H9 (cell line): Measurements from ENCODE around the gene OTUD4. TPM values are rescaled to one million over a fixed set of nuclear protein-coding genes. Genes with fewer than 3 reads are reported as not detected.

Source experiments
- DNase-seq: peaks from one replicate; pipeline ENCODE4 v3.0.0-alpha.2; 2017
- H2AFZ ChIP-seq: one replicate; pipeline ENCODE4 v1.6.1; 2013; ENCODE audit warnings: mild to moderate bottlenecking, low read length, control low read depth, moderate library complexity
- H2AK5ac ChIP-seq: 2 replicates; pipeline ENCODE4 v1.6.1; 2013; ENCODE audit warnings: low read length, control low read depth, mixed read lengths; ENCODE audit not compliant: insufficient read length
- H2BK120ac ChIP-seq: one replicate; pipeline ENCODE4 v1.6.1; 2013; ENCODE audit warnings: low read depth, mild to moderate bottlenecking, low read length, control low read depth, inconsistent platforms; ENCODE audit not compliant: poor library complexity, severe bottlenecking
- H2BK12ac ChIP-seq: 2 replicates; pipeline ENCODE4 v1.6.1; 2013; ENCODE audit warnings: low read length, control low read depth, mixed read lengths, low read depth; ENCODE audit not compliant: insufficient read length
- H2BK15ac ChIP-seq: 2 replicates; pipeline ENCODE4 v1.6.1; 2013; ENCODE audit warnings: low read depth, low read length, control low read depth
- H2BK20ac ChIP-seq: one replicate; pipeline ENCODE4 v1.6.1; 2013; ENCODE audit warnings: low read depth, mild to moderate bottlenecking, low read length, control low read depth, inconsistent platforms; ENCODE audit not compliant: poor library complexity, severe bottlenecking
- H2BK5ac ChIP-seq: 2 replicates; pipeline ENCODE4 v1.6.1; 2013; ENCODE audit warnings: low read length, control low read depth, mixed read lengths; ENCODE audit not compliant: insufficient read length
- H3K14ac ChIP-seq: 2 replicates; pipeline ENCODE4 v1.6.1; 2013; ENCODE audit warnings: low read length, control low read depth; ENCODE audit not compliant: insufficient read depth
- H3K18ac ChIP-seq: 2 replicates; pipeline ENCODE4 v1.6.1; 2013; ENCODE audit warnings: low read depth, mild to moderate bottlenecking, mixed read lengths, low read length, control low read depth; ENCODE audit not compliant: insufficient read length
- H3K23ac ChIP-seq: 2 replicates; pipeline ENCODE4 v1.6.1; 2013; ENCODE audit warnings: low read length, control low read depth, mixed read lengths, low read depth; ENCODE audit not compliant: insufficient read length
- H3K23me2 ChIP-seq: 2 replicates; pipeline ENCODE4 v1.6.1; 2013; ENCODE audit warnings: low read depth, mild to moderate bottlenecking, mixed read lengths, low read length, control low read depth; ENCODE audit not compliant: insufficient read length, poor library complexity, severe bottlenecking
- H3K27ac ChIP-seq: 2 replicates; pipeline ENCODE4 v1.5.1; 2013; ENCODE audit warnings: low read length, control low read depth, mixed read lengths, low read depth; ENCODE audit not compliant: insufficient read length
- H3K27me3 ChIP-seq: 2 replicates; pipeline ENCODE4 v1.6.1; 2013; ENCODE audit warnings: low read length, control low read depth, inconsistent platforms; ENCODE audit not compliant: insufficient read depth
- H3K4ac ChIP-seq: 2 replicates; pipeline ENCODE4 v1.6.1; 2013; ENCODE audit warnings: low read depth, mild to moderate bottlenecking, control low read depth, inconsistent platforms, low read length, moderate library complexity
- H3K4me1 ChIP-seq: 2 replicates; pipeline ENCODE4 v1.6.1; 2013; ENCODE audit warnings: low read length, control low read depth, inconsistent platforms; ENCODE audit not compliant: insufficient read depth
- H3K4me2 ChIP-seq: 2 replicates; pipeline ENCODE4 v1.6.1; 2013; ENCODE audit warnings: low read length, control low read depth, mixed read lengths; ENCODE audit not compliant: insufficient read length, insufficient read depth
- H3K56ac ChIP-seq: 2 replicates; pipeline ENCODE4 v1.6.1; 2013; ENCODE audit warnings: low read depth, mild to moderate bottlenecking, mixed read lengths, low read length, control low read depth; ENCODE audit not compliant: insufficient read length
- H3K79me1 ChIP-seq: 2 replicates; pipeline ENCODE4 v1.6.1; 2013; ENCODE audit warnings: low read depth, mild to moderate bottlenecking, moderate library complexity, low read length, control low read depth, inconsistent platforms; ENCODE audit not compliant: insufficient read depth, poor library complexity, severe bottlenecking
- H3K79me2 ChIP-seq: 2 replicates; pipeline ENCODE4 v1.6.1; 2013; ENCODE audit warnings: low read length, control low read depth, inconsistent platforms; ENCODE audit not compliant: insufficient read depth
- H3K9ac ChIP-seq: 2 replicates; pipeline ENCODE4 v1.6.1; 2013; ENCODE audit warnings: low read length, control low read depth, mixed read lengths; ENCODE audit not compliant: insufficient read length; ENCODE audit errors: extremely low read depth
- H3K9me3 ChIP-seq: one replicate; pipeline ENCODE4 v1.6.1; 2013; ENCODE audit warnings: low read depth, low read length, inconsistent platforms; ENCODE audit not compliant: control insufficient read depth
- H3T11ph ChIP-seq: one replicate; pipeline ENCODE4 v1.6.1; 2013; ENCODE audit warnings: mild to moderate bottlenecking, low read length, control low read depth, inconsistent platforms
- H4K20me1 ChIP-seq: one replicate; pipeline ENCODE4 v1.6.1; 2013; ENCODE audit not compliant: control insufficient read depth, insufficient read length, insufficient read depth
- H4K5ac ChIP-seq: 2 replicates; pipeline ENCODE4 v1.6.1; 2013; ENCODE audit warnings: low read depth, mild to moderate bottlenecking, mixed read lengths, low read length, control low read depth; ENCODE audit not compliant: insufficient read length
- H4K8ac ChIP-seq: replicated peaks from 2 replicates; pipeline ENCODE4 v1.6.1; 2013; ENCODE audit warnings: low read length, control low read depth, mixed read lengths, low read depth; ENCODE audit not compliant: insufficient read length
- H4K91ac ChIP-seq: 2 replicates; pipeline ENCODE4 v1.6.1; 2013; ENCODE audit warnings: low read depth, mild to moderate bottlenecking, moderate library complexity, mixed read lengths, low read length, control low read depth; ENCODE audit not compliant: insufficient read length
- H3K27ac Mint-ChIP-seq, 3 experiments: 2 replicates in 2 of 3; 3 replicates in 1 of 3; pipeline ENCODE4 v1.8.0; 2020 to 2021; ENCODE audit warnings: mixed read lengths in 3 of 3, mild to moderate bottlenecking in 1 of 3, moderate library complexity in 1 of 3
- H3K27me3 Mint-ChIP-seq: 2 replicates; pipeline ENCODE4 v1.8.0; 2021; ENCODE audit warnings: low read depth, mild to moderate bottlenecking, moderate library complexity, mixed read lengths
- H3K36me3 Mint-ChIP-seq, 3 experiments: 2 replicates in 2 of 3; 3 replicates in 1 of 3; pipeline ENCODE4 v1.8.0; 2020 to 2021; ENCODE audit warnings: low read depth in 3 of 3, mixed read lengths in 3 of 3; ENCODE audit not compliant: insufficient read depth in 1 of 3
- H3K4me1 Mint-ChIP-seq, 2 experiments: 2 replicates each; pipeline ENCODE4 v1.8.0; 2020; ENCODE audit warnings: mixed read lengths in 2 of 2
- H3K4me3 Mint-ChIP-seq, 2 experiments: 2 replicates in 1 of 2; 3 replicates in 1 of 2; pipeline ENCODE4 v1.8.0; 2020 to 2021; ENCODE audit warnings: mild to moderate bottlenecking in 2 of 2, mixed read lengths in 2 of 2, moderate library complexity in 1 of 2
- H3K9me3 Mint-ChIP-seq, 2 experiments: 2 replicates in 1 of 2; 3 replicates in 1 of 2; pipeline ENCODE4 v1.8.0; 2020; ENCODE audit warnings: mild to moderate bottlenecking in 2 of 2, mixed read lengths in 2 of 2, moderate library complexity in 1 of 2
- WGBS: extraction: QIAGEN DNeasy Blood & Tissue Kit; methylation state at CpG from one replicate; pipeline ENCODE4 v1.1.7; 2013; ENCODE audit warnings: missing lambda C conversion rate, low lambda C conversion rate, mixed read lengths; ENCODE audit not compliant: insufficient read length; ENCODE audit errors: extremely low coverage; 5-methylcytosine and 5-hydroxymethylcytosine counted together
- total RNA-seq: library from RNA; stranded (reverse); gene quantifications from 2 replicates; pipeline ENCODE4 v1.2.1, GENCODE V29; 2021
- TF ChIP-seq, protein P1 (sequence below): fragments of 200-600 bp; sonication (generic); conservative IDR thresholded peaks from 3 replicates; pipeline ENCODE4 v1.8.0; 2021; ENCODE audit warnings: antibody characterized with exemption, mild to moderate bottlenecking

OTUD4 gene
- total RNA-seq, 1 experiment from 2014 or later: 59.0 TPM

DNA sequence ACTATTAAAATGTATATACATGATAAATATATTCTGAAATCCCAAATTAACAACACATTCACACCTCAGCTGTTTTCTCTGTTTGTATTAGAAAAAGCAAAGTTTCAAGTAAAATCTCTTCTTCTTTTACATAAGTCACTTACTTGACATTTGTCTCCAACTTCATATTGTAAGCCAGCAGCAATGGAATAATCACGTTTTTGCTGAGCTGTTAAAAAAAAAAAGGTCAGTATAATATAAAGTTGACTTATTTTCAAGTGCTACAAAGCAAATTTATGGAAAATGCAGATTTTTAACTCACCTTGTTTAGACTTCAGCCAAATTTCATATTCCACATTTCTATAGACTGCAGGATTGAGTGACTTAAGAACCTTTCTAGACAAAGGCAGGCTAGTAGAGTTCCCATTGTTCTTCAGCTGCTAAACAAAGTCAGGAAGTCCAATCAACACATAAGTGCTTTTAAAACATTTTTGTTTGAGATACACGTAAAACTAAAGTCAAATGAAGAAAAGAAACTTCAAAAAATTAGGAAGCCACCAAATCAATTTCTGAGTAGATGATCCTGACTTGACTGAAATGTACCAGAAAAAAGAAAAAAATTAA is 25.0 kb downstream of the OTUD4 start:
- Histone ChIP-seq H3K4ac (no peak overlapping the region), H3K79me1 (no peaks in the 10 kb centered on the region), H3K9ac (no peak overlapping the region), H3K18ac (no peak overlapping the region), H3K23ac (no peak overlapping the region), H2BK20ac (no peak overlapping the region), H3K4me1 (no peaks in the 10 kb centered on the region), H3T11ph (no peak overlapping the region), H3K79me2 (peaks cover 2% of the 10 kb centered on the region), H4K91ac (no peak overlapping the region), H3K27me3 (no peaks in the 10 kb centered on the region), H2BK120ac (no peak overlapping the region), H2AFZ (no peak overlapping the region), H3K23me2 (no peaks in the 10 kb centered on the region), H4K8ac (no peak overlapping the region), H4K20me1 (no peaks in the 10 kb centered on the region), H3K9me3 (no peaks in the 10 kb centered on the region), H2BK12ac (no peak overlapping the region), H3K4me2 (no peak overlapping the region), H2BK5ac (no peak overlapping the region), H2BK15ac (no peak overlapping the region), H3K14ac (no peak overlapping the region), H2AK5ac (no peak overlapping the region), H4K5ac (no peak overlapping the region), H3K56ac (no peak overlapping the region), H3K27ac (no peak overlapping the region)
- Mint-ChIP-seq H3K4me3 (no peak overlapping the region), H3K4me1 (no peaks in the 10 kb centered on the region), H3K36me3 (peaks cover 16 to 73% (median 51%) of the 10 kb centered on the region in 3 experiments), H3K27ac (no peak overlapping the region), H3K9me3 (no peaks in the 10 kb centered on the region), H3K27me3 (no peaks in the 10 kb centered on the region)
- TF ChIP-seq, protein P1, sequence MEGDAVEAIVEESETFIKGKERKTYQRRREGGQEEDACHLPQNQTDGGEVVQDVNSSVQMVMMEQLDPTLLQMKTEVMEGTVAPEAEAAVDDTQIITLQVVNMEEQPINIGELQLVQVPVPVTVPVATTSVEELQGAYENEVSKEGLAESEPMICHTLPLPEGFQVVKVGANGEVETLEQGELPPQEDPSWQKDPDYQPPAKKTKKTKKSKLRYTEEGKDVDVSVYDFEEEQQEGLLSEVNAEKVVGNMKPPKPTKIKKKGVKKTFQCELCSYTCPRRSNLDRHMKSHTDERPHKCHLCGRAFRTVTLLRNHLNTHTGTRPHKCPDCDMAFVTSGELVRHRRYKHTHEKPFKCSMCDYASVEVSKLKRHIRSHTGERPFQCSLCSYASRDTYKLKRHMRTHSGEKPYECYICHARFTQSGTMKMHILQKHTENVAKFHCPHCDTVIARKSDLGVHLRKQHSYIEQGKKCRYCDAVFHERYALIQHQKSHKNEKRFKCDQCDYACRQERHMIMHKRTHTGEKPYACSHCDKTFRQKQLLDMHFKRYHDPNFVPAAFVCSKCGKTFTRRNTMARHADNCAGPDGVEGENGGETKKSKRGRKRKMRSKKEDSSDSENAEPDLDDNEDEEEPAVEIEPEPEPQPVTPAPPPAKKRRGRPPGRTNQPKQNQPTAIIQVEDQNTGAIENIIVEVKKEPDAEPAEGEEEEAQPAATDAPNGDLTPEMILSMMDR: no peak
- WGBS: no CpG with 5 or more reads among the region's 2 CpGs
- no peak for DNase-seq
